DND-41 (cell line): ENCODE results near the gene PDHB.
"Not testable (repeated sequence)": the region's sequence is repeated elsewhere in the genome, so short reads cannot be mapped to it uniquely, and the experiment has no call there.

Experiments used
- ATAC-seq: fragments of 200-7000 bp; cut with Tn5 transposase; 3 replicates; pipeline ENCODE4 v1.9.1; 2021; ENCODE audit warnings: low read depth; ENCODE audit not compliant: insufficient read depth
- DNase-seq: peaks from one replicate; pipeline ENCODE4 v3.0.0-alpha.2; 2020
- H2AFZ ChIP-seq: 2 replicates; pipeline ENCODE4 v1.6.0; 2012; ENCODE audit warnings: low read depth, low read length
- H3K27ac ChIP-seq: 2 replicates; pipeline ENCODE4 v1.5.1; 2012; ENCODE audit warnings: low read length, inconsistent platforms
- H3K27me3 ChIP-seq: fragments of 200-600 bp; sonication (generic); 2 replicates; pipeline ENCODE4 v1.6.0; 2012; ENCODE audit warnings: low read length, mild to moderate bottlenecking, inconsistent platforms; ENCODE audit not compliant: insufficient read depth, poor library complexity
- H3K36me3 ChIP-seq: 2 replicates; pipeline ENCODE4 v1.5.1; 2012; ENCODE audit warnings: low read length, inconsistent platforms; ENCODE audit not compliant: insufficient read depth
- H3K4me1 ChIP-seq: 2 replicates; pipeline ENCODE4 v1.5.1; 2012; ENCODE audit warnings: mild to moderate bottlenecking, low read length; ENCODE audit not compliant: insufficient read depth
- H3K4me2 ChIP-seq: 2 replicates; pipeline ENCODE4 v1.6.0; 2012; ENCODE audit warnings: mild to moderate bottlenecking, moderate library complexity, low read length, inconsistent platforms; ENCODE audit not compliant: insufficient read depth
- H3K4me3 ChIP-seq, 2 experiments: fragments of 200-600 bp in 1 of 2; shearing (Covaris generic) in 1 of 2; 2 replicates each; pipeline ENCODE4 v1.5.1; 2012 to 2016; ENCODE audit warnings: inconsistent platforms in 2 of 2, low read length in 2 of 2, mild to moderate bottlenecking in 2 of 2, low read depth in 1 of 2, moderate library complexity in 1 of 2
- H3K79me2 ChIP-seq: 2 replicates; pipeline ENCODE4 v1.6.0; 2012; ENCODE audit warnings: low read length, inconsistent platforms; ENCODE audit not compliant: insufficient read depth
- H3K9ac ChIP-seq: 2 replicates; pipeline ENCODE4 v1.6.0; 2012; ENCODE audit warnings: low read depth, mild to moderate bottlenecking, inconsistent platforms, low read length, moderate library complexity
- H3K9me3 ChIP-seq: 2 replicates; pipeline ENCODE4 v1.5.1; 2012; ENCODE audit warnings: low read length, moderate library complexity, mild to moderate bottlenecking, inconsistent platforms; ENCODE audit not compliant: insufficient read depth, severe bottlenecking
- H4K20me1 ChIP-seq: 2 replicates; pipeline ENCODE4 v1.6.0; 2012; ENCODE audit warnings: low read length; ENCODE audit not compliant: insufficient read depth
- EZH2 ChIP-seq: IDR thresholded peaks from 3 replicates; pipeline ENCODE4 v1.6.1; 2012; ENCODE audit warnings: borderline replicate concordance, low read depth, mild to moderate bottlenecking, moderate library complexity, low read length, inconsistent platforms; ENCODE audit not compliant: severe bottlenecking
- TF ChIP-seq, protein P1 (sequence below): IDR thresholded peaks from 2 replicates; pipeline ENCODE4 v1.5.1; 2012; ENCODE audit warnings: borderline replicate concordance, low read length, moderate library complexity, mild to moderate bottlenecking; ENCODE audit not compliant: poor library complexity, severe bottlenecking; ENCODE audit errors: extremely low read depth

The PDHB gene

DNA sequence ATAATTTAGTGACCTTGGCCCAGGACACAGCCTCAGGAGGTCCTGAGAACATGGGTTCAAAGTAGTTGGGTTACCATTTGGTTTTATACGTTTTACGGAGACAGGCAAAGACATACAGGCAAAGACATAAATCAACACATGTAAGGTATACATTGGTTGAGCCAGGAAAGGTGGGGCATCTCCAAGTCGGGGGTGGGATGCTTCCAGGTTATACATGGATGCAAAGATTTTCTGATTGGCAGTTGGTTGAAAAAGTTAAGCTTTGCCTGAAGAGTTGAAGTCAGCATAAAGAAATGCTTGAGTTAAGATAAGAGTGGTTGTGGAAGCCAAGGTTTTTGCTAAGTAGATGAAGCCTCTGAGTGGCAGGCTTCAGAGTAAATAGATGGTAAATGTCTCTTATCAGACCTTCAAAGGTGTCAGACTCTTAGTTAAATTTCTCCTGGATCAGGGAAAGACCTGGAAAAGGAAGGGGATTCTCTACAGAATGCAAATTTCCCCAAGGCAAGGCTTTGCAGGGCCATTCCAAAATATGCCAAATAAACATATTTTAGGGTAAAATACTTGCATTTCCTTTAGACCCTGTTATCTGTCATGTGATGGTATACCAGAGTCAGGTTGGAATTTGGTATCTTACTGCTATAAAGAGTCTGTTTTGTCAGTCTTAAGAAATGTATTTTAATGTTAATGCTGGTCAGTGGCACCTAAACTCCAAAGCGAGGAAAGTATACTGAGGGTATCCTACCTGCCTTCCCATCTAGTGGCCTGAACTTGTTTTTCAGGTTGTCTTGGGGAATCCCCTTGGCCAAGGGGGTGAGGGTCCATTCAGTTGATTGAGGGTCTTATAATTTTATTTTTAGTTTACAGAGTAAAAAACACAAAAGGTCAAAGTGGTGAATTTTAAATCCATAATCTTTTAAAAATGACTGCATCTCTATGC lies 8.2 kb upstream of the PDHB start:
- Histone ChIP-seq H4K20me1 (no peaks in the 10 kb centered on the region), H3K27me3 (peaks cover 5% of the 10 kb centered on the region), H3K9ac (no peak overlapping the region), H3K36me3 (no peaks in the 10 kb centered on the region), H3K4me1 (no peaks in the 10 kb centered on the region), H3K27ac (no peak overlapping the region), H3K9me3 (no peaks in the 10 kb centered on the region), H2AFZ (no peak overlapping the region), H3K4me2 (no peak overlapping the region), H3K4me3 (no peak overlapping the region), H3K79me2 (no peaks in the 10 kb centered on the region)
- DNase-seq = no peak
- no peak for ATAC-seq
- TF ChIP-seq EZH2 = no peak
- TF ChIP-seq, protein P1, sequence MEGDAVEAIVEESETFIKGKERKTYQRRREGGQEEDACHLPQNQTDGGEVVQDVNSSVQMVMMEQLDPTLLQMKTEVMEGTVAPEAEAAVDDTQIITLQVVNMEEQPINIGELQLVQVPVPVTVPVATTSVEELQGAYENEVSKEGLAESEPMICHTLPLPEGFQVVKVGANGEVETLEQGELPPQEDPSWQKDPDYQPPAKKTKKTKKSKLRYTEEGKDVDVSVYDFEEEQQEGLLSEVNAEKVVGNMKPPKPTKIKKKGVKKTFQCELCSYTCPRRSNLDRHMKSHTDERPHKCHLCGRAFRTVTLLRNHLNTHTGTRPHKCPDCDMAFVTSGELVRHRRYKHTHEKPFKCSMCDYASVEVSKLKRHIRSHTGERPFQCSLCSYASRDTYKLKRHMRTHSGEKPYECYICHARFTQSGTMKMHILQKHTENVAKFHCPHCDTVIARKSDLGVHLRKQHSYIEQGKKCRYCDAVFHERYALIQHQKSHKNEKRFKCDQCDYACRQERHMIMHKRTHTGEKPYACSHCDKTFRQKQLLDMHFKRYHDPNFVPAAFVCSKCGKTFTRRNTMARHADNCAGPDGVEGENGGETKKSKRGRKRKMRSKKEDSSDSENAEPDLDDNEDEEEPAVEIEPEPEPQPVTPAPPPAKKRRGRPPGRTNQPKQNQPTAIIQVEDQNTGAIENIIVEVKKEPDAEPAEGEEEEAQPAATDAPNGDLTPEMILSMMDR = no peak

DNA sequence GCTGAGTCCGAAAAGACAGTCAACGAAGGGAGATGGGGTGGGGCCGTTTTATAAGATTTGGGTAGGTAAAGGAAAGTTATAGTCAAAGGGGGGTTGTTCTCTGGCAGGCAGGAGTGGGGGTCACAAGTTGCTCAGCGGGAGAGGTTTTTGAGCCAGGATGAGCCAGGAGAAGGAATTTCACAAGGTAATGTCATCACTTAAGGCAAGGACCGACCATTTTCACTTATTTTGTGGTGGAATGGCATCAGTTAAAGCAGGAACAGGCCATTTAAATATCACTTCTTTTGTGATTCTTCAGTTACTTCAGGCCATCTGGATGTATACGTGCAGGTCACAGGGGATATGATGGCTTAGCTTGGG lies 7.3 kb upstream of the PDHB start:
- ATAC-seq = not testable (repeated sequence)

DNA sequence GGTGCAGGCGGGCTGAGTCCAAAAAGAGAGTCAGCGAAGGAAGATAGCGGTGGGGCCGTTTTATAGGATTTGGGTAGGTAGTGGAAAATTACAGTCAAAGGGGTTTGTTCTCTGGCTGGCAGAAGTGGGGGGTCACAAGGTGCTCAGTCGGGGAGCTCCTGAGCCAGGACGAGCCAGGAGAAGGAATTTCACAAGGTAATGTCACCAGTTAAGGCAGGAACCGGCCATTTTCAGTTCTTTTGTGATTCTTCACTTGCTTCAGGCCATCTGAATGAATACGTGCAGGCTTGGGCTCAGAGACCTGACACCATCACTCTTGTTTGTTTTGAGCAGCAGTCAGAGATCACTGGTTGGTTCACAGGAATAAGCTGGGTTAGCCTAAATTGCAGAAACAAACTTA lies 3.6 kb upstream of the PDHB start:
- not testable (repeated sequence) for H3K36me3 ChIP-seq, H2AFZ ChIP-seq, H3K9ac ChIP-seq, H3K4me3 ChIP-seq, H3K9me3 ChIP-seq, H4K20me1 ChIP-seq, H3K27me3 ChIP-seq, ATAC-seq, DNase-seq, H3K4me2 ChIP-seq, H3K27ac ChIP-seq
- Histone ChIP-seq H3K79me2 (peaks cover 13% of the 10 kb centered on the region), H3K4me1 (peaks cover 17% of the 10 kb centered on the region)

More for the DNA sequence above, 7.3 kb upstream of the PDHB start:
- H4K20me1 ChIP-seq, DNase-seq, H3K9me3 ChIP-seq, H2AFZ ChIP-seq, H3K4me2 ChIP-seq, H3K4me1 ChIP-seq, H3K79me2 ChIP-seq, H3K27me3 ChIP-seq, H3K4me3 ChIP-seq, H3K9ac ChIP-seq, H3K36me3 ChIP-seq, H3K27ac ChIP-seq: not testable (repeated sequence)

DNA sequence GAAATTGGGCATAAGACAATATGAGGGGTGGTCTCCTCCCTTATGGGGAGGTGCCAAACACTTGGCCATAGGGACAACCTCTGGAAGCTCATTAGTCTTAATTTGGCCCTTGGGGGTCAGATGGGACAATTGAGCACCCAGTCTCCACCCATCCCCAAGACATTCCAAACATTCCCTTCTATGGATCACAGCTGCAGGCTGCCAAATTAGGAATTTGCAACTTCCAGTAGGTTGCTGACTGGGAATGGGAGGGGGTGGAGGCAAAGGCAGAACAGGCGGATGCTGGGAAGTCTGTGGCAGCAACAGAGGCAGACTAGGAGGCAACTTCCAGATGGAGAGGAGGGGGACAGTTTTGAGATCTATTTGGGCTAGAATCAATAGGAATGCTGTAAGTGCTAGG lies 1.4 kb upstream of the PDHB start:
- no peak for DNase-seq
- peaks cover 24% of the 10 kb centered on the region for H3K79me2 ChIP-seq
- H4K20me1 ChIP-seq = no peaks in the 10 kb centered on the region
- H3K27ac ChIP-seq = no peak overlapping the region
- peaks cover 21% of the 10 kb centered on the region for H3K4me1 ChIP-seq
- TF ChIP-seq, protein P1 = no peak
- TF ChIP-seq EZH2 = no peak
- no peaks in the 10 kb centered on the region for H3K27me3 ChIP-seq
- H3K4me2 ChIP-seq = no peak overlapping the region
- ATAC-seq = no peak
- H2AFZ ChIP-seq = no peak overlapping the region
- H3K4me3 ChIP-seq = no peak overlapping the region
- peaks cover 20% of the 10 kb centered on the region for H3K36me3 ChIP-seq
- no peaks in the 10 kb centered on the region for H3K9me3 ChIP-seq
- H3K9ac ChIP-seq = no peak overlapping the region
